Activated T-helper 9 cell treated with anti-CD3 and anti-CD28 coated beads, Interleukin-2, amount 50 U/mL, for 16 hours (primary cell): ENCODE data around the gene PDE3B.
"Not testable (repeated sequence)": the region's sequence is repeated elsewhere in the genome, so short reads cannot be mapped to it uniquely, and the experiment has no call there.

ENCODE experiments used
- DNase-seq: peaks from one replicate; pipeline ENCODE4 v3.0.0-alpha.2; 2020; ENCODE audit warnings: low read depth

Gene PDE3B

DNA sequence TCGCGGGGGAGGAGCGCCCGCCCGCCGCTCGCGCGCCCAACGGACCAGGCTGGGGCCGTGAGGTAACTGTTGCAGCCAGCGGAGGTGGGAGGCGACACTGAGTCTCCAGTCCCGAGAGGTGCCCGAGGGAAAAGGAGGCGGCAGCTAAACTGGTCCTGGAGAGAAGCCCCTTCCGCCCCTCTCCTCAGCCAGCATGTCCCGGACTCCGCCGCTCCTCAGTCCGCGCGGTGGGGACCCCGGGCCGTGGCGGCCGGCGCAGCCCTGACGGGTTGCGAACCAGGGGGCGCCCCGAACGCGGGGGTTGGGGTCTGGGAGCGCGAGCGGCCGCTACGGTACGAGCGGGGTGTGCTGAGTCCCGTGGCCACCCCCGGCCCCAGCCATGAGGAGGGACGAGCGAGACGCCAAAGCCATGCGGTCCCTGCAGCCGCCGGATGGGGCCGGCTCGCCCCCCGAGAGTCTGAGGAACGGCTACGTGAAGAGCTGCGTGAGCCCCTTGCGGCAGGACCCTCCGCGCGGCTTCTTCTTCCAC lies at the start of gene PDE3B:
Gene PDE3B (plus strand): TSS at position 108 of the 529 bp plus-strand sequence. CDS start 272 bp downstream, at position 380.
- DNase-seq: peak; percentile 67

DNA sequence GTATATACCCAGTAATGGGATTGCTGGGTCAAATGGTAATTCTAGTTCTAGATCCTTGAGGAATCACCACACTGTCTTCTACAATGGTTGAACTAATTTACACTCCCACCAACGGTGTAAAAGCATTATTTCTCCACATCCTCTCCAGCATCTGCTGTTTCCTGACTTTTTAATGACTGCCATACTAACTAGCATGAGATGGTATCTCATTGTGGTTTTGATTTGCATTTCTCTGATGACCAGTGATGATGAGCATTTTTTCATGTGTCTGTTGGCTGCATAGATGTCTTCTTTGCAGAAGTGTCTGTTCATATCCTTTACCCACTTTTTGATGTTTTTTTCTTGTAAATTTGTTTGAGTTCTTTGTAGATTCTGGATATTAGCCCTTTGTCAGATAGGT lies 48.3 kb upstream of the PDE3B start:
- not testable (repeated sequence) for DNase-seq

GRCh38 chr11:14607713-14608112 lies 35.9 kb upstream of the PDE3B start:
- no peak for DNase-seq

DNA sequence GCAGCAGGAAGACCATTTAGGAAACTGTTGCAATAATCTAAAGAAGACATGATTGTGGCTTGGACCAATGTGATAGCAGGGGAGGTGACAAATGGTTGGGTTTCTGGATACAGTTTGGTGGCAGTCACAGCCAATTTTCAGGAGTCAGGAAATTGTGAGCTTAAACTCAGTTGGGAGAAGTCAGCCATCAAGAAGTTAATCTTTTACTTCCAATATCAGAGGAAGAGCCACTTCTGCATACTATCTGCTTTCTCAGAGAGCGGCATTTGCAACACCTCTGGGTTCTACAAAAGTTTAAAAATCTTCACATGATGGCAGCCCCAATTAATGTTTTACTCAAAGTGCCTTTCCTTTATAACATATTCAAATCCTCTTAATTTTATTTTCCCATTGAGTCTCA lies 33.7 kb upstream of the PDE3B start:
- DNase-seq: no peak

GRCh38 chr11:14611939-14612338 lies 31.7 kb upstream of the PDE3B start:
- no peak for DNase-seq

- no peak for DNase-seq
Observed at GRCh38 chr11:14612694-14613093, 30.9 kb upstream of the PDE3B start.

- no peak for DNase-seq
Observed at GRCh38 chr11:14614091-14614622, 29.4 kb upstream of the PDE3B start.

DNA sequence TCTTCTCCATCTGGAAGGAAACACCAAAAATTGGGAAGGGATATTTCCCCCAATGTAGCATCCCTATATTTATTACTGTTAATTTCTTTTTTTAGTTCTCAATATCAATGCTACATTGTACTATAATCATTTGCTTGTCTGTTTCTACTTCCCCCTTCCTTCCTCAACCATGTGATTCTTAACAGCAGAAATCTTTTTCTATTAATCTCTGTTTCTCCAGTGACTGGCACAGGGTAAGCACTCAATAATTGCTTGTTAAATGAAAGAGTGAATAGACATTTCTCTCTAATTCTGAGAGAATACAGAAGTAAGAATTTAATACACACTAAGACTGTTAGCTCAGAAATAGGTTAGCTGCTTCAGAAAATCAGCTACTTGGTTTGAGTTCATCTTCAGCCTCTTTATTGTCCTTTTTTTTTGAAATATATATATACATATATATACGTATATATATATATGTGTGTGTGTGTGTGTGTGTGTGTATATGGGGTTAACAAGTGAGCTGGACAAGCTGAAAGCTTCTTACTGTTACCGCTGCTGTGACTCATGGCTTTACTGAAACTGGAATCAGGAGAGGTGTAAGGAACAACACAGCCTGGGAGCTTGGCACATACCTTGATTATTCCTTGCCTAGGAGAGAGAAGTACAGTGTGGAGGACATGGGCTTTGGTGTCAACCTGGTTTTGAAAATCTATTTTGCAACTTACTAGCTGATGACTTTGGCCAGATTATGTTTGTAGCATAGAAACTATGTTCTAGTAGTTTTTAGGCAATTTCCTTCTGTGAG lies 26.2 kb upstream of the PDE3B start:
- DNase-seq: no peak

DNA sequence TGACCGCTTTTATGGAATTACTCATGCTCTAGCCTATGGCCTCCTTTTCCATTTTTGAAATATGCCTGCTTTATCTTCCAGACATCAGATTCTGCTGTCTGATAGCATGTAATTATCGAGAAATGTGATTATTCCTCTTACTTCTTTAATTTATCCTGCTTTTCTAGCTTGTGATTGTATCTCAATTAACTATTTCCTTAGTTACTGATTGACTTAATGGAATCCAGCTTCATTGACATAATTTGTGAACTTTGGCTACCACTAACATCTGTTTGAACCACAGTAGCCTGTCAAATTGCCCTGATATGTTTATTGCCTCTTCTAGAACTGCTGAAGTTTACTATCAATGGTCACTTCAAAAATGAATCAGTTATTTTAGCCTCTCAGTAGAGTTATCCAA lies 25.5 kb upstream of the PDE3B start:
- no peak for DNase-seq

GRCh38 chr11:14619603-14620531 lies 23.7 kb upstream of the PDE3B start:
- no peak for DNase-seq

DNA sequence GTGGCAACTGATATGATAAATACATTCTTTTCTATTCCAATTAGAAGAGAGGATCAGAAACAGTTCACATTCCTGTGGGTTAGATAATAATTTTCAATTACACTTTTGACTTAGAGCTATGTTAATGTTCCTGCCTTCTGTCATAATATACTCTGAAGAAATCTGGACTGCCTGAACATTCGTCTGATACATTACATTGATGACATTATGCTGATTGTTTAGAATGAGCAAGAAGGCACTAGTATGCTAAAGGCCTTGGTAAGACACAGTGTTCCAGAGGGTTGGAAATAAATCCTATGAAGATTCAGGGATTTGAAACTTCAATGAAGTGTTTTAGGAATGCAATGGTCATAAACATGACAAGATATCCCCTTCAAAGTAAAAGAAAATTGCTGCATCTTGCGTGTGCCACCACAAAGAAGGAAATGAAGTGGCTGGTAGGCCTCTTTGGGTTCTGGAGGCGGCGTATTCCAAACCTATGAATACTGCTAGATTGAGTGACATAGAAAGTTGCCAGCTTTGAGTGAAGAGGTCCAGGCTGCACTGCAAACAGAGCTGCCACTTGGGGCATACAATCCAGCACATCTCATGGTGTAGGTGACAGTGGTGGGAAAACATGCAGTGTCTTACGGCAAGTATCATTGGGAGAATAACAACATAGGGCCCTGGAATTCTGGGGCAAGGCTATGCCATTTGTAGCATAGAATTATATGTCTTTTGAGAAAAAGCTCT lies 21.2 kb upstream of the PDE3B start:
- DNase-seq: no peak

DNA sequence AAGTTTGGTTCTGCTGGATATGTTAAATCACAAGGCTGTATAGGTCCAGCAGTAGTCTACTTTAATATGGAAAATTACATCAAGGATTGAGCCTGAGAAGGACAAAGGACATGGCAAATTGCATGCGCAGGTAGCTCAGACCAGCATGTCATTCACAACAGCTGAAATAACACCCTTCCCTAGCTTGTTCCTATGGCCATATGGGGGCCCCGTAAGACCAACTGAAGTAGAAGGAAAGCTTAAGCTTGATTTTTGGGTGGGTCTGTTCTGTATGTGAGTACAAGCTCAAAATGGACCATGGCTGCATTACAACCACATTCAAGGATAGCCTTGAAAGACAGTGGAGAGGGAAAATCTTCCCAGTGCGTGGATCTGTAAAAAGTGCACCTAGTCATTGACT lies 20.6 kb upstream of the PDE3B start:
- DNase-seq: no peak

DNA sequence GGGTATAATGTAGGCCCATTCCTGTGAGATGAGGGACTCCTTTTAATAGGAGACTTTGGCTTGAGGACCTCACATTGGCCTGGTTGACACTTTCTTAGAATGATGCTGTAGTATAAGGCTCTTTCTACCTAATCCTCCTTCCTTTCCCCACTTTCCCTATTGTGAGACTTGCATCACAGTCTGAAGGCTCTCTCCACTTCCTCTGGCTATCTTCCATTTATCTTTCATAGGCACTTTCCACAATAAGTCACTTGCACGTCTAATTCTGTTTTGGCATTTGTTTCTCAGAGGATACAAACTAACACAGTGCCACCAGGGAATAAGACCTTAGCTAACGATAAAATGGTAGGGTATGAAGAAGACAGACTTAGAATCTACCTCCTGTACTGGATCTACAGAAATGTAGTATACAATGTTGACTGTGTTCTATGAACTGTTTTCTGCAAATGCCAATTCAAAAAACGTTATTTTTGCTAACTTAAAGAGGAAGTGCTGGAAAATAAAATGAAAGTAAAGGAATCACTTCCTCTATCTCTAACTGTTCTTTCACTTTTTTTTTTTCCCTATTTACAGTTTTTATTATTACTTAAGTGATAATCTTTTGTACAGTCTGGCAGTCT lies 17.9 kb upstream of the PDE3B start:
- no peak for DNase-seq

DNA sequence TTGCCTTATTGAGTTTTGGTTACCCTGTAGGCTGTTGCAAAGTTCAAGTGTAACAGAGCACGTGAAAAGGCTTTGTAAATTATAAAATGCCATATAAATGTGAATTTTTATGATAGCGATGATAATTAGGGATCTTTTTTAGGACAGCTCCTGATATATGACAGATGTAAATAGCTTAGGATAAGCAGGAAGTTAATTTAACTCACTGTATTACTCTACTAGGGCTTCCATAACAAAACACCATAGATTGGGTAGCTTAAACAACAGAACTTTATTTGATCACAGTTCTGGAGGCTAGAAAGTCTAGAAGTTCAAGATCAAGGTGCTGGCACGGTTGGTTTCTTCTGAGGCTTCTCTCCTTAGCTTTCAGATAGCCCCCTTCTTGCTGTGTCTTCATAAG lies 17.0 kb upstream of the PDE3B start:
- no peak for DNase-seq

GRCh38 chr11:14633506-14634224 lies 9.9 kb upstream of the PDE3B start:
- DNase-seq: not testable (repeated sequence)

DNA sequence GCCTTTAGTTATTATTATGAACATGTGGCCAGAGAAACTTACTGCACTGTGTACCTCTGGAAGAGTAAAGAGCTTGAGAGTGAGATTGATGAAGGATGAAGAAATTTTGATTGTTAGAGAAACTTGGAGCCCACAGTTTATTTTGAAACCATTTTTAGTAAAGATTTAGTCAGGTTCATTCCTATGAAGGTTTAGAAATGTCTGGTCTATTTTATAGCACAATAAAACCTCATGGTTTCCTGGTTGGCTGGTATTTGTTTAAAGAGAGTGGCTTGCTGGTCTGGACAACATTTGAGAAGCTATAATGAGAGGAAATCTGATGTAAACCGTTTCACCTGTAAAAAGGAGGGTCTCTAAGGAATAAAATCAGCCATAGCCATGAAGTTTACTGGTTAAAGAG lies 8.8 kb upstream of the PDE3B start:
- DNase-seq: no peak

DNA sequence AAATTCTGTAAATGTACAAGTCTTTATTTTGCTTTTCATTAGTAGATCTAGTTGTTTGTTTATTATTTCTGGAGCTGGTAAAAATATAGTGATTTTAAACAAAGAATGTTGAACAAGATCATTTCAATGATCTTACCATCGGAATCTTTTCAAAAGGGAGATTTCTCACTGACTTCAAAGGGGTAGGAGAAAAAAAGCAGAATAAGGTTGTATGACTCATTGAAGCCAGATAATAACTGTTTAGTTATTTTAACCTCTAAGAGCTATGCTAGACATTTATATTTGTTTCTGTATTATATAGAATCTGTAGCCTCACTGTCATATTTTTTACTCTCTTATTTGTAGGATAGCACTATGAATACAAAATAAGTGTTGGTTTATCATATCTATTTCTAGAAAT lies 8.1 kb upstream of the PDE3B start:
- no peak for DNase-seq

GRCh38 chr11:14636119-14636518 lies 7.5 kb upstream of the PDE3B start:
- DNase-seq: no peak

GRCh38 chr11:14637868-14638409 lies 5.7 kb upstream of the PDE3B start:
- no peak for DNase-seq

DNA sequence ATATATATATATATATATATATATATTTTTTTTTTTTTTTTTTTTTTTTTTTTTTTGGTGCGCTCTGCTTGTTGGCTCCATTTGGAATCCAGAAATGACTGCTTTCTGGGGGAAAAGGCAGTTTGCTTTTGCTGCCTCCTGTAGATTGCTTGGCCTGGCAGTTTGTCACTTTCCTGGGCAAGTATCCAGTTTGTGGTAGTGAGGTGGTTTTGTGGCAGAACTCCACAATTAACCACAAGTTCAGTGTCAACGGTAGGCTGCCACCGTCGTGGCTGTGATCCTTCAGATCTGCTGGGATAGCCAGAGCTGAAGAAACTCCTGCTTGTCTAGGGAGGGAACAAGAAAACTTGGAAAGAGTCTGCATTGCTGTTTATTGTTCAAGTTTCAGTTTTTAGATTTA lies 5.0 kb upstream of the PDE3B start:
- no peak for DNase-seq

- DNase-seq: no peak
Observed at GRCh38 chr11:14641801-14642200, 1.8 kb upstream of the PDE3B start.
